ENCODE measurements around the gene NIBAN1. TPM values are rescaled to one million over a fixed set of nuclear protein-coding genes. Genes with fewer than 3 reads are reported as not detected.

Gene NIBAN1
- total RNA-seq, 6 experiments from 2014 or later: 0.68 to 4.6 (median 1.9) TPM

DNA sequence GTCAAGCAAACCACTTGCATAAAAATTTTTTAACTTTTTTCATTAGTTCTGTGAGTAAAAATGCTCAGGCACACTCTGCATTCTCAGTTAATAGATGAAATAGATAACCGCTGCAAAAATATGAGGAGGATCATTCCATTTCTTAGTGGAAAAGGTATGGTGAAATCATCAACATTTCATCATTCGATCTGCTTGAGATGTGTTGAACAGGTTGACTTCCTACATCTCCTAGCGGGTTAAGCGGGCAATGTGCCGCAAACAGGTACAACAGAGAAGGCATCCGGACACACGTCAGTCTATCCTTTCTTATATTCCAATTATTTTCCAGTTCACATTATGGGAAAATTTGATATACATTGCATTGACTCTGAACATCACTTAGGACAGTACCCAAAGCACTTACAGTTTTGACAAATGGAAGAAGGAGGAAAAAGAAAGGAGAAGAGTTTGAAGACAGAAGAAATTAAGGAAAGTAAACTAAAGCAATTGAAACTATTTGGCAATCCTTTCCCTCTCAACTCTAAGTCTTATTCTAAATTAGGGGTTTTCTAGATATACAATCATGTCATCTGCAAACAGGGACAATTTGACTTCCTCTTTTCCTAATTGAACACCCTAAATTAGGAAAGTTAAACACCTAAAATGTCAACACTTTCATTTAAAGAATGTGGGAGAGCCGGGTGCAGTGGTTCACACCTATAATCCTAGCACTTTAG lies 33.5 kb downstream of the NIBAN1 start:
- DNase-seq (no peak), ATAC-seq (no peak)
- TF ChIP-seq POLR2A (IDR thresholded peaks at IDR 0.05): no peak
- TF ChIP-seq, protein P1, sequence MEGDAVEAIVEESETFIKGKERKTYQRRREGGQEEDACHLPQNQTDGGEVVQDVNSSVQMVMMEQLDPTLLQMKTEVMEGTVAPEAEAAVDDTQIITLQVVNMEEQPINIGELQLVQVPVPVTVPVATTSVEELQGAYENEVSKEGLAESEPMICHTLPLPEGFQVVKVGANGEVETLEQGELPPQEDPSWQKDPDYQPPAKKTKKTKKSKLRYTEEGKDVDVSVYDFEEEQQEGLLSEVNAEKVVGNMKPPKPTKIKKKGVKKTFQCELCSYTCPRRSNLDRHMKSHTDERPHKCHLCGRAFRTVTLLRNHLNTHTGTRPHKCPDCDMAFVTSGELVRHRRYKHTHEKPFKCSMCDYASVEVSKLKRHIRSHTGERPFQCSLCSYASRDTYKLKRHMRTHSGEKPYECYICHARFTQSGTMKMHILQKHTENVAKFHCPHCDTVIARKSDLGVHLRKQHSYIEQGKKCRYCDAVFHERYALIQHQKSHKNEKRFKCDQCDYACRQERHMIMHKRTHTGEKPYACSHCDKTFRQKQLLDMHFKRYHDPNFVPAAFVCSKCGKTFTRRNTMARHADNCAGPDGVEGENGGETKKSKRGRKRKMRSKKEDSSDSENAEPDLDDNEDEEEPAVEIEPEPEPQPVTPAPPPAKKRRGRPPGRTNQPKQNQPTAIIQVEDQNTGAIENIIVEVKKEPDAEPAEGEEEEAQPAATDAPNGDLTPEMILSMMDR (IDR thresholded peaks at IDR 0.05): no peak
- Histone ChIP-seq H3K36me3 (no peaks in the 10 kb centered on the region), H3K9me3 (no peaks in the 10 kb centered on the region), H3K4me3 (no peak overlapping the region), H3K27ac (no peak overlapping the region), H3K4me1 (no peaks in the 10 kb centered on the region), H3K27me3 (no peaks in the 10 kb centered on the region)
- 84% methylated on average over 8 of the region's 8 CpGs for WGBS (ENCODE audit: insufficient coverage, low coverage, low lambda C conversion rate, missing lambda C conversion rate)
- intact Hi-C loops (cut with DNase I): no loop called here

DNA sequence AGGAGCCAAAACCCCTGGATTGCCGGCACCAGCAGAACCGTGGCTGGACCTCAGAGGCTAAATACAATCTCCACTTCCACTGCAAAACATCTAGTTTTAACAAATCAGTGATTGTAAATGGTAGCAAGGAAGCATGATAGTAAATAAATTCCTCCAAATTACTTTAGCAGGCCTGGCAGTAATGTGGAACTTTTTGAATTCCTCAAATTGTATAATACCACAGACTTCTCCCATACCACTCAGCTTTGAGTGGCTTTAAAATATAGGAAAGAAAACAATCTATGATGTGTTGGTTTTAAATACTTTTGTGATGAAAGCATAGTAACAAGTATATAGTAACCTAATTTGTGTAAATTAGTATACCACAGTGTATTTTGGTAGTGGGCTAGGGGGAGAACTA lies 34.1 kb downstream of the NIBAN1 start:
- no CpG with 5 or more reads among the region's 2 CpGs for WGBS (ENCODE audit: insufficient coverage, low coverage, low lambda C conversion rate, missing lambda C conversion rate)

GRCh38 chr1:184937729-184938128 lies 36.6 kb downstream of the NIBAN1 start:
- H3K27me3 ChIP-seq: no peaks in the 10 kb centered on the region
- no peaks in the 10 kb centered on the region for H3K9me3 ChIP-seq
- ATAC-seq (no peak), DNase-seq (no peak)
- no peak overlapping the region for H3K27ac ChIP-seq
- no peaks in the 10 kb centered on the region for H3K36me3 ChIP-seq
- H3K4me3 ChIP-seq: no peak overlapping the region
- intact Hi-C loops (cut with DNase I): no loop called here
- no peak for TF ChIP-seq POLR2A (IDR thresholded peaks at IDR 0.05)
- TF ChIP-seq, protein P1 (IDR thresholded peaks at IDR 0.05): no peak
- H3K4me1 ChIP-seq: no peaks in the 10 kb centered on the region
- WGBS (ENCODE audit: insufficient coverage, low coverage, low lambda C conversion rate, missing lambda C conversion rate): 53% methylated on average over 4 of the region's 4 CpGs

More for the DNA sequence above, 34.1 kb downstream of the NIBAN1 start:
- no peaks in the 10 kb centered on the region for H3K4me1 ChIP-seq
- H3K27ac ChIP-seq: no peak overlapping the region
- H3K4me3 ChIP-seq: no peak overlapping the region
- no peak for DNase-seq
- H3K9me3 ChIP-seq: no peaks in the 10 kb centered on the region
- TF ChIP-seq, protein P1 (IDR thresholded peaks at IDR 0.05): no peak
- no peak for TF ChIP-seq POLR2A (IDR thresholded peaks at IDR 0.05)
- ATAC-seq: no peak
- no peaks in the 10 kb centered on the region for H3K27me3 ChIP-seq
- intact Hi-C loops (cut with DNase I): no loop called here
- no peaks in the 10 kb centered on the region for H3K36me3 ChIP-seq

DNA sequence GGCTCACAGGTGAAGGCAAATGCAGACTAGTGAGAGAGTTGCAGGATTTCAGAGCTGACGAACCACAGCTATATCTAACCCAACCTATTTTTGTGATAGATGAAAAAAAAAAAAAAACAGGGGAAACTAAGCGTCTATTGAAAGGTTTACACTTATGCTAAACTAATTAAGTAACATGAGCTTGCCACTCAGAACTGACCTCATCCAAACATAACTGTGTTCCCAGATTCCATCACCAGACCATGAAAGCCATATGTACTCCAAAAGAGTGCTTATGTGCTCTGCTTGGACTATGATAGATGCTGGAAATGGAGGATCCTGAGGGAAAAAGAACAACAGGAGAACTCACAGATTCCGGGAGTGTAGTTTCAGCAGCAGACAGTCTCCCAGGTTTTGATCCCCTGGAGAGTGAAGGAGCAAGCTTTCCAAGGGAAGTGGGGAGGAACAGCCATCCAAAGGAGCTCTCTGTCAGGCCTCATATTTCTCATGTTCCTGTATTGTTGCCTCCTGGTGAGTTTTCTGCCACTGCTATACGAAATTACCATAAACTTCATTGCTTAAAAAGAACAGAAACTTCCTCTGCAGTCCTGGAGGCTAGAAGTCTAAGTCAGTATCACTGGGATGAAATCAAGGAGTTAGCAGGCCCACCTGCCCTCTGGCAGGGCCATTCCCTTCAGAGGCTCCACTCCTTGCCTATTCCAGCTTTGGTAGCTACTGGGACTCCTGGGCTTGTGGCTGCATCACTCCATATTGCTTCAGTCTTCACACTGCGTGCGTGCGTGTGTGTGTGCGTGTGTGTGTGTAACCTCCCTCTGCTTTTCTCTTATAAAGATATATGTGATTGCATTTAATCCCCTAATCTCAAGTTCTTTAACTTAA lies 38.1 kb downstream of the NIBAN1 start:
- Histone ChIP-seq H3K9me3 (no peaks in the 10 kb centered on the region), H3K4me1 (no peaks in the 10 kb centered on the region), H3K36me3 (no peaks in the 10 kb centered on the region), H3K4me3 (no peak overlapping the region), H3K27ac (no peak overlapping the region), H3K27me3 (no peaks in the 10 kb centered on the region)
- TF ChIP-seq, protein P1 (IDR thresholded peaks at IDR 0.05): no peak
- intact Hi-C loops (cut with DNase I): no loop called here
- DNase-seq: no peak
- no peak for ATAC-seq
- 85% methylated on average over 8 of the region's 8 CpGs for WGBS (ENCODE audit: insufficient coverage, low coverage, low lambda C conversion rate, missing lambda C conversion rate)

All from right lobe of liver (tissue), 6 donors.